Left ventricle myocardium superior (tissue), 1 donor: ENCODE measurements around the gene ULBP3. TPM values are rescaled to one million over a fixed set of nuclear protein-coding genes. Genes with fewer than 3 reads are reported as not detected.
A peak's percentile ranks its signal among the peaks of the same experiment; 100 is the strongest.
"Not testable (repeated sequence)": the region's sequence is repeated elsewhere in the genome, so short reads cannot be mapped to it uniquely, and the experiment has no call there.

ENCODE experiments used
- ATAC-seq: fragments of 200-7000 bp; cut with Tn5 transposase; one replicate; pipeline ENCODE4 v1.9.1; 2020; ENCODE audit warnings: mild to moderate bottlenecking, moderate library complexity
- DNase-seq: peaks from one replicate; pipeline ENCODE4 v3.0.0-alpha.2; 2020
- intact Hi-C: fragments of 100-400 bp; cut with micrococcal nuclease; formaldehyde crosslinking; loops from one replicate; pipeline ENCODE4 v1.11.0; 2022
- total RNA-seq: library from RNA; stranded (reverse); fragmentation: NEBNext Ultra II Directional; extraction: Animal tissue kit (Norgen Biotek cat#: 25700); gene quantifications from one replicate; pipeline ENCODE4 v1.2.1, GENCODE V29; 2021
- donor health status: DM: no; HTN: yes; CAD: no; lungs with severe emphysema.

Gene ULBP3
- total RNA-seq, 1 donor from 2014 or later = 1.1 TPM

DNA sequence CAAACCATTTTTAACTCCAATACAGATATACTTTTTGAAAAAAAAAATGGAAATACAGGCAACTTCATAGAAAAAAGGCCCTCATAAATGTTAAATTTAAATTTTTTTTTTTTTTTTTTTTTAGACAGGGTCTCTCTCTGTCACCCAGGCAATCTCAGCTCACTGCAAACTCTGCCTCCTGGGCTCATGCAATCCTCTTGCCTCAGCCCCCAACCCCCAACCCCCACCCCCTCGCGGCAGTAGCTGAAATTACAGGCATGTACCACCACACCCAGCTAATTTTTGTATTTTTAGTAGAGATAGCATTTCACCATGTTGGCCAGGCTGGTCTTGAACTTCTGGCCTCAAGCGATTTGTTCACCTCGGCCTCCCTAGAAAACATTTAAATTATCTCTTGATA is 12.8 kb upstream of the ULBP3 start:
- DNase-seq (no peak), ATAC-seq (no peak)
- intact Hi-C loops = loop anchor here (2.0 to 10.0 kb wide), 2 partner anchors 253 to 313 kb away; no protein-coding TSS in a partner anchor

DNA sequence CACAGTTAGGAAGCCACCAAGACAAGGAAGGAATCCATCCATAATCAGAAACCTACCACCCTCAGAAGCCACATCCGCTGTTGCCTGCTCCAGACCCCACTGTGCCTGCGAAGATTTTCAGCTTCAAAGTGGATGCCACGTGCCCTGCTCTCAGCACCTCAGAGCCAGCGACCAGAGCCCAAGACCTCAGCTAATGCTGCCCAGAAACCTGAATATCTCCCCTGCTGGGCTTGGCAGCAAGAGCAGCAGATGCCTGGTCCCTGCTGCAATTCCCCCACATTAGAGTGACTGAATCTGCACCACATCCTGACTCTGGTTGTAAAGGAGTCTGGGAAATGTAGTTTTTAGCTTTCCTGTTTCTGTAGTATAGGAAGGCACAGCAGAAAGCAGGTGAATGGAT is 10.7 kb upstream of the ULBP3 start:
- no peak for ATAC-seq
- intact Hi-C loops = loop anchor here (2.0 to 10.0 kb wide), 2 partner anchors 255 to 315 kb away; no protein-coding TSS in a partner anchor
- DNase-seq = no peak

- DNase-seq (no peak), ATAC-seq (no peak)
- intact Hi-C loops = no loop called here
Measured at GRCh38 chr6:150078788-150079187, 9.9 kb upstream of the ULBP3 start.

GRCh38 chr6:150076196-150076893 is 7.4 kb upstream of the ULBP3 start:
- ATAC-seq (no peak), DNase-seq (no peak)
- intact Hi-C loops = no loop called here

DNA sequence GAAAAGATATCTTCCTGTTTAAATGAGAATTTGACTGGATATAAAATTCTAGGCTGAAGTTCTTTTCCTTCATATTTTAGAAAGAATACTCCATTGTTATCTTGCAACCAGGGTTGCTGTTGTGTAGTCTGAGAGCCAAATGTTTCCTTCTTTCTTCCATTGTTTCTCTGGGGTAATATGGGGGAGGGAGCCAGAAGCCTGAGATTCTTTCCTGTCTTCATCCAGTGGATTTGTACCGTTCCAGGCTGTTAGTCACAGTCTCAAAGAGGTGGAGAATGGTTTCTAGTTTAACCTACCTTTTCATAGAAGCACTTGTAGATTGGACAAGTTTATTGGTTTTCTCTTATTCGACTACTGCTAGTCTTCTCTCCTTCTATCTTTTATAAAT is 6.1 kb upstream of the ULBP3 start:
- intact Hi-C loops = no loop called here
- ATAC-seq (no peak), DNase-seq (no peak)

- DNase-seq, intact Hi-C loops, ATAC-seq: not testable (repeated sequence)
Measured at GRCh38 chr6:150074396-150075033, 5.6 kb upstream of the ULBP3 start.

- intact Hi-C loops = no loop called here
- ATAC-seq (no peak), DNase-seq (peak; percentile 48)
Measured at GRCh38 chr6:150072201-150072600, 3.3 kb upstream of the ULBP3 start.

DNA sequence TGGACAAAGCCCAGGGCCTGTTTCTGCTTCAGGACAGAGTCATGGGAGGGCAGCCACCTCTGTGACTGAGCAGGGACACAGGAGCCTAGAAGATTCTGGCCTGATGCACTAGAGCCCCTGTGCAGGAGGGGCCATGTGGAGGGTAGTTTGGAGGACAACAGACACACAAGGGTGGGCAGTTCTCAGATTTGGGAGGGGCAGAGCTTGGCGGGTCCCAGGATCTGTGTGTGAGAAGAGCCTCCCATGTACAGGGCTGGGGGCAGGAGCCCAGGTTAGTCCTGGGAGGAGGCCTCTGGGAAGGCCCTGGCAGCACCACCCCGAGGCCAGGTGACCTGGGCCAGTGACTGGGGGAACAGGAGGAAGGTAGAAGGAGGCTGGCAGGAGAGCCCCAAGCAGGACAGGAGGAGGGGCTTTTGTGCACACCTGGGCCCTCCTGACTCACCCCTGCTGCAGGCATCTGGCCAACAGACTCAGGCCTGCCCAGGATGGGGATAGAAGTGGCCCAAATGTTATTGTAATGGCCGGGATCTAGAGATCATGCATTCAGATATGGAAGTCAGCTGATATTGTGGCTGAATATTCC is 1.4 kb upstream of the ULBP3 start:
- DNase-seq (no peak), ATAC-seq (no peak)
- intact Hi-C loops = no loop called here

DNA sequence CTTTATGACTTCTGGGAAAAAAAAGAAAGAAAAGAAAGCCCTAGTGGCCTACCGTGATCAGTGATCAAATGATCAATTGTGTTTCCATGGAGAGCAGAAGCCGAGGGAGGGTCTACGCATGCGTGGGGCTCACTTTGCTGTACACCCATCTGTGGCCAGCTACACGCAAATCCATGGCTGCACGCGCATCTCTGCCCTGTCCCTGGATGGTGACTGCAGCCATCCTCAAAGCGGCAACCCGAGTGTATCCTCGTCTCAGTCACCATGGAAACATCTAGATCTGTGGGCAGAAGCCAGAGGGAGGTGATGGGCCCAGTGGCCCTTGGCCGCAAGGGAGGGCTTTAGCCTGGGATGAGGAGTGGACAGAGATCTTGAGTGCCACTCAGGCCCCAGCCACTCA is 785 bp upstream of the ULBP3 start:
- ATAC-seq = no peak
- intact Hi-C loops = no loop called here
- DNase-seq = no peak

DNA sequence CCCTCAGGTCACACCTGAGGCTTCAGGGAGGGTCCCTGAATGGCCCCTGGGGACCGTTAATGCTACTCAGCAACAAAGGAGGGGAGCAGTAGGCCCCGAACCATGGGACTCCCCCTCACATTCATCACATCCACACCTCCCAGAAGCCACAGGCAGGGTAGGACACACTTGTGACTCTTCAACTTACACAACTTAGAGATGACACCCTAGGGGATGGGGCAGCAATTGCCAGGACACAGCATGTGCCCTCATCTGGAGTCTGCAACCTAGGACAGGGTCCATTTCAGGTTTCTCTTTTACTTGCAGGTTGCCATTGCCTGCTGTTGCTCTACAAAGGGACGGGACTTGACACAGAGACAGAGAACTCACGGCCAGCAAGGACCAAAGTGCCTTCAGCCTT is 770 bp downstream of the ULBP3 start:
- ATAC-seq (no peak), DNase-seq (no peak)
- intact Hi-C loops = no loop called here

DNA sequence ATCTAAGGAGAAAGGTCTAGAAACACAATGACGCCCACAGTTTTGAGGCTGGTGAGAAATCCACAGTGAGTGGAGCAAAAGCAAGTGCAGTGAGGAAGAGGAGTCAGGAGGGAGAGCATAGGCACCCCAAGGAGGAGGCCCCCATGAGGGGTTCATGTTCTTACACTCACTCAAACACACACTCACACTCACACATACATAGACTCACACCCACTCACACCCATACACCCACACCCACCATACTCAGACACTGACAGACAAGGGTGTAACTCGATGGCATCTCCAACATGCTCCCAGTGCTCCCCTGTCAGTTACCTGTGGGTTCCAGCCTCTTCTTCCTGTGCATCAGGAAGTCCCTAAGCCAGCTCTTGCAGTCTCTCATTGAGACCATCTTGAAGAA is 3.8 kb downstream of the ULBP3 start:
- intact Hi-C loops = no loop called here
- ATAC-seq (no peak), DNase-seq (no peak)

DNA sequence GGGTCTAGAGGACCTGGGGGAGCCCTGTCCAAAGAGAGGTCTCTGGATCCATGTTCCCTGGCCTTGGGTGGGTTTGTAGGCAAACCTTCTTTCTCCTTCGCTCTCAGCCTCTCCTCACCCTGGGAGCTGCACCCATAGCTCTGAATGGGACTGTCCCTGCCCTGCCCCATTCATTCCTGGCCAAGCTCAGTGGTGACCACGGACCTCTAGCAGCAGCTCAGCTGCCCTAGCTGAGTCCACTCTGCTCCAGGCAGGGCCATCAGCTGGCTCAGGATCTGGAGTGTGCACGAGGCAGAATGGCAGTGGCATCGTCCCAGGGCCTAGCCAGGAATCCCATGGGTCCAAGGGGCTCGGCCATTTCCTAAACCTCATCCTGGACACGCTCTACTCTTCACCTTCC is 5.3 kb downstream of the ULBP3 start:
- ATAC-seq = no peak
- intact Hi-C loops = no loop called here
- DNase-seq = no peak

- DNase-seq, intact Hi-C loops, ATAC-seq: not testable (repeated sequence)
Measured at GRCh38 chr6:150059973-150060372, 8.9 kb downstream of the ULBP3 start.

GRCh38 chr6:150058986-150059385 is 9.9 kb downstream of the ULBP3 start:
- DNase-seq (no peak), ATAC-seq (no peak)
- intact Hi-C loops = no loop called here

DNA sequence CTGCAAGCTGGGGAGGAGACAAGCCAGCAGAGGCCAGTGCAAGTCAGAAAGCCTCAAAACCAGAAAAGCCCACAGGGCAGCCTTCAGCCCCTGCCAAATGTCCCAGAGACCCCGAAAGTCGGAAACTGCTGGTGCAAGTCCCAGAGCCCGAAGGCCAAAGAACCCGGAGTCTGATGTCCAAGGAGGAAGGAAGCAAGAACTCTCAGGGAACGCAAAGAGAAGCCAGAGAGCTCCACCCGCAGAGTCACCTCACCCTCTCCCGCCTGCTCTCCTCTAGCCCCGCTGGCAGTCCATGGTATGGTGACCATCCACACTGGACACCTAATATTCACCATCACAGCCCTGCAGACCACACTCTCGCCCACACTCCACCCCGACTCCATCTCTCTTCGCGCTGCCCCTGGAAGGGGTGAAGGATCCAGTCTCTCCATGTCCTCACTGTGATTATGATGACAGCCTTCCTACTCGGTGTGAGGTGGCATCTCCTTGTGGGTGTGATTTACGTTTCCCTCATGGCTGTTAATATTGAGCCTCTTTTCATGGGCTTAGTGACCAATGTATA is 10.6 kb downstream of the ULBP3 start:
- ATAC-seq (no peak), DNase-seq (no peak)
- intact Hi-C loops = no loop called here

DNA sequence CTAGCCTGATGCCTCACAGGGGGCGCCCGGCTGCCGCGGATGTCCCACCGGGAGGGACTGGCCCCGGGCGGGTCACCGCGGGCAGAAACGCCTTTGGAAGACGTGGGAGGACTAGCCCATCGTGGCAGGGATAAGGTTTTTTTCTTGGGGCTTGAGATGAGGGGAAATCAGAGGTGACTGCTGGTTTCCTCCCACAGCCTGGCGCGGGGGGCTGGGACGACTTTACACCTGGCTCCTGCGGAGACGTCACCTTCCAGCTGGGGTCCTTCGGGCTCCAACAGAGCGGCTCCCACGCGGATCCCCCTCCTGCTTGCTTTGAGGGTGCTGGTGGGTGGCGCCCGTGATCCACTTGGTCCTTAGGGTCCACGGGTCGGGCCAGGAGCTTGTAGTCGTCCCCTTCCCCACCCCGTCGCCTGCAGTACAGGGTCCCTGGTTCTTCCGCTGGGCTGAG is 11.4 kb downstream of the ULBP3 start:
- intact Hi-C loops = no loop called here
- DNase-seq (no peak), ATAC-seq (no peak)

- DNase-seq = no peak
- intact Hi-C loops = no loop called here
- no peak for ATAC-seq
Measured at GRCh38 chr6:150056916-150057315, 12.0 kb downstream of the ULBP3 start.

- intact Hi-C loops = no loop called here
- no peak for DNase-seq
Measured at GRCh38 chr6:150056156-150056555, 12.8 kb downstream of the ULBP3 start.

GRCh38 chr6:150055131-150055530 is 13.8 kb downstream of the ULBP3 start:
- ATAC-seq (no peak), DNase-seq (no peak)
- intact Hi-C loops = no loop called here

More at GRCh38 chr6:150056156-150056555, 12.8 kb downstream of the ULBP3 start:
- ATAC-seq = no peak

DNA sequence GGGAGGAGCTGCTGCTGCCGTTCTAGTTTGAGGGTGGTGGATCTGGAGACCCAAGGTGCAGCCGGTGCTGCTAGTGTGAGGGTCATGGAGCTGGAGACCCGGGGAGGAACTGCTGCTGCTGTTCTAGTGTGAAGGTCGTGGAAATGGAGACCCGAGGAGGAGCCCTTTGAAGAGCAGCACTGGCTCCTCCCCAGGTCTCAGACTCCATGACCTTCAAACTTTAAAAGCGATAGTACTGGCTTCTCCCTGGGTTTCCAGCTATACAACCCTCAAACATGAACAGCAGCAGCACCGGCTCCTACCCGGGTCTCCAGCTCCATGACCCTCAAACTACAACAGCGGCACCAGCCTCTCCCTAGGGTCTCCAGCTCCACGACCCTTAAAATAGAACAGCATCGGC is 15.5 kb downstream of the ULBP3 start:
- DNase-seq (no peak), ATAC-seq (no peak)
- intact Hi-C loops = no loop called here
